Measurements from ENCODE around the gene SUPT7L.

The SUPT7L gene, protein sequence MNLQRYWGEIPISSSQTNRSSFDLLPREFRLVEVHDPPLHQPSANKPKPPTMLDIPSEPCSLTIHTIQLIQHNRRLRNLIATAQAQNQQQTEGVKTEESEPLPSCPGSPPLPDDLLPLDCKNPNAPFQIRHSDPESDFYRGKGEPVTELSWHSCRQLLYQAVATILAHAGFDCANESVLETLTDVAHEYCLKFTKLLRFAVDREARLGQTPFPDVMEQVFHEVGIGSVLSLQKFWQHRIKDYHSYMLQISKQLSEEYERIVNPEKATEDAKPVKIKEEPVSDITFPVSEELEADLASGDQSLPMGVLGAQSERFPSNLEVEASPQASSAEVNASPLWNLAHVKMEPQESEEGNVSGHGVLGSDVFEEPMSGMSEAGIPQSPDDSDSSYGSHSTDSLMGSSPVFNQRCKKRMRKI

DNA sequence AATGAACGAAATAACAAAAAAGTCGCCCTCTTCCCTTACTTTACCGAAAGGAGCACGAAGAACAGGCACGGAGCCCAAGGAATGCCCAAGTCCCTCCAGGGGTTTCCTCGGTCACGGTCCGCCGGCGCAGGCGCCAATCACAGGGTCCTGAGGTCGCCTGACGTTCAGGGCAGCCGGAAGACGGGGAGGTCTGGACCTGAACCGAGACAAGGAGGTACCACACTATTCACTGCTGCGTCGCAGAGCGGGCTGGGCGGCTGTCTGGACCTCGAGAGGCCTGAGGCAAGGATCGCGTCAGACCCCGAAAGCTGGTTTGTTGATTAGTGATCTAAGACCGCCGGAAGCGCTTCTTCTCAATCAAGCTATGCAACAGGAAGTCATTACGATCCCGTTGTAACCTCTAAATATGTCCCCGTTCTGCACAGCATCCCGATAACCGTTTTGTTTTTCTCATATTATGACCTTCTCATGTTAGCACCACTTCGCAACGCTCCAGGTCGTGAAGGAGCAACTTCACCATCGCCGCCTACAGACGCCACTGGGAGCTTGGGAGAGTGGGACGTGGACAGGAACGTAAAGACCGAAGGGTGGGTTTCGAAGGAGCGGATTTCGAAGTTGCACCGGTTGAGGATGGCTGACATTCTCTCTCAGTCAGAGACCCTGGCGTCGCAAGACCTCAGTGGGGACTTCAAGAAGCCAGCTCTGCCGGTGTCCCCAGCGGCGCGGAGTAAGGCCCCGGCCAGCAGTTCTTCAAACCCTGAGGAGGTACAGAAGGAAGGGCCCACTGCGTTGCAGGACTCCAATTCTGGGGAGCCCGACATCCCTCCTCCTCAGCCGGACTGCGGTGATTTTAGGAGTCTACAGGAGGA lies at the start of gene SUPT7L, which contains the start of gene SLC4A1AP:
Gene SUPT7L, minus strand, starts transcription at position 330 of the 869 bp plus-strand sequence. CDS start 1,422 bp downstream, outside the sequence.
Gene SLC4A1AP, plus strand, starts transcription at position 605 of the 869 bp plus-strand sequence. Its CDS starts 26 bp downstream, at position 631.
- DNase-seq (ENCODE audit: low read depth in 2 of 2): peak; percentile 59 to 62

DNA sequence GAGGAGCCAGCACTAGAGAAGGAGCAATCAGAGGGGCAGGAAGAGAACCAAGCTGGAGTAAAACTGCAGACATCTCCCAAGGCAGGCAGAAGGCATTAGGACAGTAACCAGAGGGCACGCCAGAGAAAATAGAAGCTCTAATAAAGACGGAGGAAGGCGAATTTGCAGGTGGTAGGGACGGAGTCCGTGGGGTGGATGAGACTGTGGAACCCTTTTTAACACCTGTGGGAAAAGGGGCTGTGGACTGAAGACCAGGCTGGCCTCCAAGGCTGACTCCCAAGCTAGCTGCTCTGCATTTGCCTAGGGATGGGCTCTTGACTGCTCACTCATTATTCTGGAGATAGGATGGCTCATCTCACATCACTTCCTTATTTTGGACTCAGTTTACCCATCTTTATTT lies 49.8 kb upstream of the SUPT7L start:
- DNase-seq (ENCODE audit: low read depth in 2 of 2): no peak

- no peak for DNase-seq (ENCODE audit: low read depth in 2 of 2)
Measured at GRCh38 chr2:27712522-27712921, 49.1 kb upstream of the SUPT7L start.

GRCh38 chr2:27711804-27712203 lies 48.4 kb upstream of the SUPT7L start:
- DNase-seq (ENCODE audit: low read depth in 2 of 2): no peak

DNA sequence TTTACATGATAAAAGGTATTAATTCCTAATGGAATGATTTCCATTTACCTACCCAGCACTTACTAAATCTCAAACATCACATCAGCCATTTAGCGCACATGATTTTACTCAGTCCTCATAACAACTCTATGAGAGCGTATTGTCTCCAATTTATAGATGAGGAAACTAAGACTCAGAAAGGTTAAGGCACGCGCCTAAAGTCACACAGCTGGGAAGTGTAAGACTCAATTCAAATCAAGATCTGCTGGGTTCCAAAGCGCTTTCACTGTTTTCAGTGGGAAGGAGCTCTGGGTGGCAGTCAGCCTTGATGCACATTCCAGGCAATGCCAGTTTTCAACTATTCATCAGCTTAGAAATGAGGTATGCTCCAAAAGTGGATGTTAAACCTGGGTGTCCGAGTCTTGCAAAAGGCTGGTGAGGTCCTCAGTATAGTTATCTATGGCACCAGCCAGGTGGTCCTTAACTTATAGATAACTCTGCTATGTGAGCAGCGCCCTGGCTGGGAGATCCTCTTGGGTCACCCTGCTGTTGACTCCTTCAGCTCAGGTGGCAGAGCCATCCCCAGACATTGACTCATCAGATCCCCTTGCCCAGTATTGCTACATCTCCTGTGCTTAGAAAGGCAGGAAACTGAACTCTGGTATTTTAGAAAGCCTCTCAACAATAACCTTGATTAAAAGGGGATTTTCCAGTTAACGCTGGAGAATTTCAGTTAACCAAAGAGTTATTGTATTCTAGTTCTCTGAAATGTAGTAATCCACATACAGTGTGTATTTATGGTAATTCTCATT lies 47.4 kb upstream of the SUPT7L start:
- no peak for DNase-seq (ENCODE audit: low read depth in 2 of 2)

DNA sequence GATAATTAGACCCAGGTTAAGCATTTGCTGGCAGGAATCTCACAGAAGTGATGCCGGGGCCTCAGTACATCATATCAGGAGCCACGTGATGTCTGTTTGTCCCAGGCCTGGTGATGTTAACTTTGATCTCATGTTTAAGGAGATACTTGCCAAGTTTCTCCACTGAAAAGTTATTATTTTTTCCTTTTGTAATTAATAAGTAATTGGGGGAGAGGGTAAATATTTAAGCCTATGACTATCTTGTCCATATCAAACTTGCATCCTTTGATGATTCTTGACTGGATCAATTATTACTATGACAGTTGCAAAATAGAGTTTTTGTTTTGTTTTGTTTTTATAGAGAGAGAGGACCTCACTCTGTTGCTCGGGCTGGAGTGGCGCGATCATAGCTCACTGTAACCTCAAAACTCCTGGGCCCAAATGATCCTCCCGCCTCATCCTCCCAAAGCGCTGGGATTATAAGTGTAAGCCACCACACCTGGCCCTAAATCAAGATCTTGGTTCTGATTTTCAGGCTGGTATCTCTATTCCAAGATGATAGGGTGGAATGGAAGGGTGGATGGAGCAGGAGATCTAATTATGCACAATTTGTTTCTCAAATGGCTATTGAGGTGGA lies 46.7 kb upstream of the SUPT7L start:
- DNase-seq (ENCODE audit: low read depth in 2 of 2): no peak

DNA sequence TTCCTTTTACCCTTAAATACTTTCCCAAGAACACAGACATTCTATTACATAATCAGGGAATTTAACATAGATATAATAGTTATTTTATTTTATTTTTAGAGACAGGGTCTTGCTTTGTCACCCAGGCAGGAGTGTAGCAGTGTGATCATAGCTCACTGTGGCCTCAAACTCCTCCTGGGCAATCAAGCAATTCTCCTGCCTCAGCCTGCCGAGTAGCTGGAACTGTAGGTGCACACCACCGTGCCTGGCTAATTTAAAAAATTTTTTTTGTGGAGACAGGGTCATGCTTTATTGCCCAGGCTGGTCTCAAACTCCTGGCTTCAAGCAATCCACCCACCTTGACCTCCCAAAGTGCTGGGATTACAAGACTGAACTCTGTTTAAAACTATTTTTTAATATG lies 45.9 kb upstream of the SUPT7L start:
- no peak for DNase-seq (ENCODE audit: low read depth in 2 of 2)

DNA sequence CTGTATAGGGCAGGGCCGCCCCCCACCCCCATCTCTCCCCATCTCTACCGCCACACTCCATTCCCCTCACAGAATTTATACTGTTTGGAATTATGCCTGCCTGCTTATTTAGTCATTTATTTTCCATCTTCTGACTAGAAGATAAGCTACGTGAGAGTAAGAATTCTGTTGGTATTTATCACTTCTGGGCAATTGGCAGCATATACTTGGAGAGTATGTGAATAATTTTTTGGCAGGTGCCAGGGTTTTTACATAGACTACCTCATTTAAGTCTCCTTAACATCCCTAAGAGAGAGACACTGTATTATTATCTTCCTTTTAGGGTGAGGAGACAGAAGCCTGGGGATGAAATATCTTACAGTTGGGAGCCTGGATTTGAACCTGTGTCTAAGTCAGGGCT lies 45.3 kb upstream of the SUPT7L start:
- no peak for DNase-seq (ENCODE audit: low read depth in 2 of 2)

DNA sequence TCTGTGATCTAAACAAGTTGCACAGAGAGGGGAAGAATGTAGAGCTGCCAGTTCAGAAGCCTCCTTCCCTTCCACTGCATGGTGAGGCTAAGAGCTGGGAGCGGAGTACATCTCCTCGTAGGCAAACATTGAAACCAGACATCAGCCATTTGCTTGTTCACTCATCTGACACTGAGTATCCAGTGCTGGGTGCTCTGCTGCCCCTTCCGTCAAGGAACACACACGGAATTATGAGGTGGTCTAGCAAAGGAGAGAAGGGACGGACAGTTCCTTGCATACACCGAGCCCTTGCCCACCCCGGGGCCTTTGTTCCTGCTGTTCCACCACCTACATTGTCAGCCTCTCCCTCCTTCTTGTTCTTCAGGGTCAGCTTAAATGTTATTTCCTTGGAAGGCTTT lies 44.8 kb upstream of the SUPT7L start:
- DNase-seq (ENCODE audit: low read depth in 2 of 2): no peak

DNA sequence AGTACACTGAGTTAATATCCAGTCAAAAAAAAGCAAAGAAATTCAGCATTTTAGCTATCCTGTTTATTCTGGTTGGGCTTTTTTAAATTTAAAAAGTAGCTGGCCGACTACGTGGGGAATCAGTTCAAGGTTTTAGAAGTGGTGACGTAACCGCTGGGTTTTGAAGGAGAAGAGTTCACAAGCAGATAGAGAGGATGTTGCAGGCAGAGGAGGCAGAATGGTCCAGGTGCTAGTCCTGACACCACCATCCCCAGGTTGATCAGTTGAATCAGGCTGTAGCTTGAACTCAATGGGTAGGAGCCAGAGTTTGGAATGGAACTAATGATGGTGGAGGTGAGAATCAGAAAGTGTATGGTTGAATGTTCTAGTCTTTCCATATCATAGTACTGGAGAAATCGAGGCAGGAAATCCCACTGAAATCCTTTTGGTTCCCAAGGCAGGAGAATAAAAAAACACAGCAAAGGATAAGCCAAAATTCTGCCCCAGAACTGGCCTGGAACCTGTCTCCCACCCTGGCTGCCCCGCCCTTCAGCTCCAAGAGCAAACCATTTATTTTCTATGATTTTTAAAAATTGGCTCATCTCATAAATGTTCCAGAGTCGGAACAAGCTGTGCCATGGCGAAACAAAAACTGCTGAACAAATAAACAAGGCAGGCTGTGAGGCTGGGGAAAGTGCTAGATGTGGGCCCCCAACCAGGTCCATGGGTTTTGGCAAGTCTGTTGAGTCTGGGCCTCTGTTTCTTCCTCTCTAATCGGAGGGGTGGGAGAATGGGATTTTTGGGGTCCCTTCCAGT lies 44.2 kb upstream of the SUPT7L start:
- DNase-seq (ENCODE audit: low read depth in 2 of 2): no peak

DNA sequence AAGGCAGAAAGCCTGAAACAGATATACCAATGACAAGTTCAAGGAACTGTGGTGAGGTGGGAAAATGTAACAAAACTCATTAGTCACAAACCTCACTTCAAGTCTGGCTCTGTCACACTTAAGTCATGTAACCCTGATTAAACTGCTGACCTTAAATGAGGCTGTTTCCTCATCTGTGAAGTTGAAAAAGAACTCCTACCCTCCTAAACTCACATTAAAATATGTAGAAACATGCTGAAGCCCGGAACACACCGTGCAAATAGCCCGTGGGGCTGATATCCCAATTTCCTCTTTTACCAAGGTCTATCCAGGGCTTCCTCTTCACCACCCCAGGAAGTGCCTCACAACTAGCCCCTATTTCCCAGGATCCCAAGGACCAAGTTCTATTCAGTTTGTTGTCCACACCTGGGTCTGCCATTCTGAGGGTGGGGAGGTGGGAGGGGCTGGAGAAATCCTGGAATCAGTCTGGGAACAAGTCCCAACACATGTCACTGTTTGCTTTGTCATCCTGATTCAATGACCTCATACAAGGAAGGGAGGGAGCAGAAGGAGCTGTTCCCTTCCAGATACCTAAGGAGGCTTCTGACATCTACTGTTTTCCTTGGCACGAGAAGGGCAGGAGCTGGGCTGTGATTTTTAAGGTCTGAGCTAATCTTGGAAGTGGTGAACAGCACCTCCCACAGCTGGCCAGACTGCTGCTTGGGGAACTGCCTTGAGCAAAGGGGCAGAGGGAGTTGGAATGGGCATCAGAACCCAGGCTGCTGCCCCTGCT lies 42.6 kb upstream of the SUPT7L start:
- DNase-seq (ENCODE audit: low read depth in 2 of 2): no peak

DNA sequence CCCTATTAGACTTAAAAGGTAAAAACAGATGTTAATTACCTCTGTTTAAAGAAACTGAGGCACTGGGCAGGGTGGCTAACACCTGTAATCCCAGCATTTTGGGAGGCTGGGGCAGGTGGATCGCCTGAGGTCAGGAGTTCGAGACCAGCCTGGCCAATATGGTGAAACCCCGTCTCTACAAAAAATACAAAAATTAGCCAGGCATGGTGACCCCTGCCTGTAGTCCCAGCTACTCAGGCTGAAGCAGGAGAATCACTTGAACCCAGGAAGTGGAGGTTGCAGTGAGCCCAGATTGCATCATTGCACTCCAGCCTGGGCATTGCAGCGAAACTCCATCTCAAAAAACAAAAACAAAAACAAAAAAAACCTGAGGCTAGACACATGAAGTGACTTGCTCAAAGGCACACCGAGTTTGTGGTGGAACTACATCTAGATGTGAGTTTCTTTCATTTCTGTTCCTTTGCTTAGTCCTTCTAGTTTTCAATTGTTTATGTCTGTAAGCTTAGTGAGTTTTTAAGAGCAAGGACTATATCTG lies 41.0 kb upstream of the SUPT7L start:
- DNase-seq (ENCODE audit: low read depth in 2 of 2): no peak

GRCh38 chr2:27703638-27704341 lies 40.4 kb upstream of the SUPT7L start:
- peak; percentile 70 to 87 for DNase-seq (ENCODE audit: low read depth in 2 of 2)

DNA sequence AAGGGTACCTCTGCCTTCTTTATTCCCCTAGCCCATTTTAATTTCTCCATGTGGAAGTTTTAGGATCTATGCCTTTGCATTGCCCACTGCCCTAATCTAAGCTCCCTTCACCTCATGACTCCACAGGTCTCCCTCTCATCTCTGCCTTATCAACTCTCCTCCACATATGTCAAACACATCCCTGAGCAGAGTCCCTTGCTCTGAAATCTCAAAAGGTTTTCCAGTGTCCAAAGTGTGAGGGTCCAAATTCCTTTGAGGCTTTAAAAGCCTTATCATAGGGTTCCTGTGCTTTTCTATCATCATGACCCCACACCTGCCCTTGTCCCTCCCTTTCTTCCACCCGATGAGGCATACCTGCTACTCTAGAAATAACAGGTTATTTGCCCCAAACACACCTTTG lies 38.9 kb upstream of the SUPT7L start:
- no peak for DNase-seq (ENCODE audit: low read depth in 2 of 2)

- no peak for DNase-seq (ENCODE audit: low read depth in 2 of 2)
Measured at GRCh38 chr2:27701676-27702075, 38.3 kb upstream of the SUPT7L start.

- DNase-seq (ENCODE audit: low read depth in 2 of 2): no peak
Measured at GRCh38 chr2:27697660-27698059, 34.2 kb upstream of the SUPT7L start.

DNA sequence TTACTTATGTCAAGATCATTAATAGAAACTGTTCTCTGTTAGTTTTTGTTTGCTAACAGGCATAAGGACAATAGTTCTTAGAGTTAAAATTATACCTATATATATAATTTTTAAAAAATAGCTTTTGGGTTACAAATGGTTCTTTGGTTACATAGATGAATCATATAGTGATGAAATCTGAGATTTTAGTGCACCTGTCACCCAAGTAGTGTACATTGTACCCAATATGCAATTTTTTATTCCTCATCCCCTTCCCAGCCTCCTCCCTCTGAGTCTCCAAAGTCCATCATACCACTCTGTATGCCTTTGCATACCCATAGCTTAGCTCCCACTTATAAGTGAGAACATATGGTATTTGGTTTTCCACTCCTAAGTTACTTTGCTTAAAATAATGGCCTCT lies 26.6 kb upstream of the SUPT7L start:
- DNase-seq (ENCODE audit: low read depth in 2 of 2): no peak

DNA sequence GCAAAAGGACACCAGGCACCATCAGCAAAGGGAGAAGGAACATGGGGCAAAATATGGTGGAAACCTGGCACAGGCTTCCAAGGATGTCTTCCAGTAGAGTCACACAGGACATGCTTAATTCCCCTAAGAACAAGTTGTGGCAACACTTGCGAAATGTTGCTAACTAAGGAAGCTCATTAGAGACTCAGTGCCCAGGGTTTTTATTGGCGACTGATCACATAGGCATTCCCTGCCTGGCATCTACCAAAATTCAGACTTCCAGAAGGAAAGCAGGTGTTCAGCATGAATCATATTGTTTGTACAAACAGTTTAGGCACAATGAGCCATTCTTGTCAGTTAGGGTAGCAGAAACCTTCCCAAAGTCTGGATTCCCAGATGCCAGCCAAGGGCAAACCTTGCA lies 26.0 kb upstream of the SUPT7L start:
- DNase-seq (ENCODE audit: low read depth in 2 of 2): no peak

DNA sequence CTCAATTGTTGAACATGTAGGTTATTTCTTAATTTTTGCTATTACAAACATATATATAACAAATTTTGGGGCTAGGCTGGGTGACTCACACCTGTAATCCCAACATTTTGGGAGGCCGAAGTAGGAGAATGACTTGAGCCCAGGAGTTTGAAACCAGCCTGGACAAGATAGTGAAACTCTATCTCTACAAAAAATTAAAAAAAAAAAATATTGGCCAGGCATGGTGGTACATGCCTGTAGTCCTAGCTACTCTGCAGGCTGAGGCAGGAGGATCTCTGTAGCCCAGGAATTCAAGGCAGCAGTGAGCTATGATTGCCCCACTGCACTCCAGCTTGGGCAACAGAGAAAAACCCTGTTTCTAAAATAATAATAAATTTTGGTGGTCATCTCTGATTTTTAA lies 23.8 kb upstream of the SUPT7L start:
- DNase-seq (ENCODE audit: low read depth in 2 of 2): no peak
